CD4-positive, alpha-beta T cell treated with Interferon alpha-2 for 1 hour (primary cell): ENCODE measurements around the gene FAM185A.
"Not testable (repeated sequence)": the region's sequence is repeated elsewhere in the genome, so short reads cannot be mapped to it uniquely, and the experiment has no call there.

Experiments
- DNase-seq, 2 donors: peaks; one replicate each; pipeline ENCODE4 v3.0.0-alpha.2; 2020 to 2022

FAM185A gene

GRCh38 chr7:102833343-102833742, 84.5 kb downstream of the FAM185A start:
- DNase-seq: no peak

- DNase-seq: no peak
Observed at GRCh38 chr7:102834466-102834865, 85.7 kb downstream of the FAM185A start.

GRCh38 chr7:102834999-102835398, 86.2 kb downstream of the FAM185A start:
- DNase-seq: no peak

GRCh38 chr7:102836191-102836919, 87.6 kb downstream of the FAM185A start:
- DNase-seq: no peak

GRCh38 chr7:102836977-102837376, 88.2 kb downstream of the FAM185A start:
- DNase-seq: no peak

GRCh38 chr7:102837802-102838201, 89.0 kb downstream of the FAM185A start:
- DNase-seq: no peak

GRCh38 chr7:102838572-102839101, 89.8 kb downstream of the FAM185A start:
- not testable (repeated sequence) for DNase-seq

GRCh38 chr7:102840404-102840803, 91.6 kb downstream of the FAM185A start:
- DNase-seq: no peak

- no peak for DNase-seq
Observed at GRCh38 chr7:102841290-102841689, 92.5 kb downstream of the FAM185A start.

- DNase-seq: no peak
Observed at GRCh38 chr7:102842284-102842683, 93.5 kb downstream of the FAM185A start.

GRCh38 chr7:102843850-102844249, 95.1 kb downstream of the FAM185A start:
- no peak for DNase-seq

- DNase-seq: no peak
Observed at GRCh38 chr7:102845346-102845745, 96.5 kb downstream of the FAM185A start.

GRCh38 chr7:102849079-102849478, 100.3 kb downstream of the FAM185A start:
- DNase-seq: no peak

- no peak for DNase-seq
Observed at GRCh38 chr7:102849538-102849937, 100.7 kb downstream of the FAM185A start.

- DNase-seq: no peak
Observed at GRCh38 chr7:102856036-102856435, 107.2 kb downstream of the FAM185A start.
